Loucy (cell line): ENCODE results near the gene MEGF9.

Experiments
- CTCF ChIP-seq: fragments of 200-600 bp; sonication (generic); conservative IDR thresholded peaks from 2 replicates; pipeline ENCODE4 v1.5.1; 2014; ENCODE audit warnings: mild to moderate bottlenecking, antibody characterized with exemption, low read length
- EZH2phosphoT487 ChIP-seq: fragments of 200-600 bp; IDR thresholded peaks from 2 replicates; pipeline ENCODE4 v1.6.1; 2018; ENCODE audit warnings: antibody characterized with exemption, mild to moderate bottlenecking, moderate library complexity, borderline replicate concordance

DNA sequence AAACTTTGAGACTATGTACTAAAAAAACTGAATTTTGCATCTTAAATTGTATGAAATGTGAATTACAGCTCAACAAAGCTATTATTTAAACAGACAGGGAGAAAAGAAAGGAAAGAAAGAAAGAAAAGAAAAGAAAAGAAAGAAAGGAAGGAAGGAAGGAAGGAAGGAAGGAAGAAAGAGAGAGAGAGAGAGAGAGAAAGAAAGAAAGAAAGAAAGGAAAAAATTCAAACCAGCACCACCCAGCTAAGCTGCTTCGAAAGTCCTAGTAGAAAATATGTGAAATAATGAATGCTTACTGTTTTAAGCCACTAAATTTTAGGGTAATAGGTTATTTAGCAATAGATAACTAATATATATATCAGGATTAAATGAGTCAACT, 102.6 kb downstream of the MEGF9 start:
- TF ChIP-seq CTCF (no peak), EZH2phosphoT487 (no peak)
